T-helper 1 cell treated with Interleukin-12 subunit alpha and Interleukin-12 subunit beta and Interleukin-4 antibody, amounts not matched to agents 30 μg/mL and 1 μg/mL, for 36 hours (primary cell): ENCODE results near the gene ADK.
"Not testable (repeated sequence)": the region's sequence is repeated elsewhere in the genome, so short reads cannot be mapped to it uniquely, and the experiment has no call there.

Experiments used
- H3K27ac Mint-ChIP-seq: one replicate; pipeline ENCODE4 v1.8.0; 2021; ENCODE audit warnings: mild to moderate bottlenecking, mixed read lengths
- H3K27me3 Mint-ChIP-seq: one replicate; pipeline ENCODE4 v1.8.0; 2021; ENCODE audit warnings: low read depth, mixed read lengths
- H3K36me3 Mint-ChIP-seq: one replicate; pipeline ENCODE4 v1.8.0; 2021; ENCODE audit warnings: low read depth, mixed read lengths
- H3K4me1 Mint-ChIP-seq: one replicate; pipeline ENCODE4 v1.8.0; 2021; ENCODE audit warnings: low read depth, mixed read lengths
- H3K4me3 Mint-ChIP-seq: one replicate; pipeline ENCODE4 v1.8.0; 2021; ENCODE audit warnings: mild to moderate bottlenecking, moderate library complexity, mixed read lengths
- H3K9me3 Mint-ChIP-seq: one replicate; pipeline ENCODE4 v1.8.0; 2021; ENCODE audit warnings: mixed read lengths

The ADK gene

GRCh38 chr10:74556072-74556705, 405.2 kb downstream of the ADK start:
- Mint-ChIP-seq H3K27me3 (no peaks in the 10 kb centered on the region), H3K4me1 (no peaks in the 10 kb centered on the region), H3K4me3 (no peak overlapping the region), H3K36me3 (no peaks in the 10 kb centered on the region), H3K9me3 (no peaks in the 10 kb centered on the region), H3K27ac (no peak overlapping the region)

DNA sequence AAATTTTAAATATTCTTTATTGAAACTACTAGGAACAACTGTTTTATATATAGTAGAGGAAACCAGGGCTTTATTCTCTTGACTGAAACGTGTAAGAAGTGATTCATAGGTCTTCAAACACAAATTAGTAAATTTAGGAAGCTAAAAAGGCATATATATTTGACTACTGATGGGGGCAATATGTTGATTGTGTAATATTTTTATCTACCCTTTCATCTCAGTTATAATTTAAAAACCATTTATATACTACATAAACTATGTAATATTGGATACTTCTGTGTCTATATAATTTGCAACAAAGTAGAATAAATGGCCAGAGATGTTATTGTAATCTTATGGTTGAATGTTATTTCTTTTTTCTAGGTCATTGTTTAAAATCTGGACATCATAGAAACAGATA, 406.1 kb downstream of the ADK start:
- no peak overlapping the region for H3K4me3 Mint-ChIP-seq
- no peaks in the 10 kb centered on the region for H3K4me1 Mint-ChIP-seq
- no peaks in the 10 kb centered on the region for H3K36me3 Mint-ChIP-seq
- no peaks in the 10 kb centered on the region for H3K9me3 Mint-ChIP-seq
- H3K27ac Mint-ChIP-seq, result no peak overlapping the region
- H3K27me3 Mint-ChIP-seq, result no peaks in the 10 kb centered on the region

GRCh38 chr10:74558403-74558802, 407.4 kb downstream of the ADK start:
- no peaks in the 10 kb centered on the region for H3K9me3 Mint-ChIP-seq
- H3K4me1 Mint-ChIP-seq, result no peaks in the 10 kb centered on the region
- H3K27ac Mint-ChIP-seq, result no peak overlapping the region
- H3K36me3 Mint-ChIP-seq, result peaks cover 2% of the 10 kb centered on the region
- H3K4me3 Mint-ChIP-seq, result no peak overlapping the region
- no peaks in the 10 kb centered on the region for H3K27me3 Mint-ChIP-seq

DNA sequence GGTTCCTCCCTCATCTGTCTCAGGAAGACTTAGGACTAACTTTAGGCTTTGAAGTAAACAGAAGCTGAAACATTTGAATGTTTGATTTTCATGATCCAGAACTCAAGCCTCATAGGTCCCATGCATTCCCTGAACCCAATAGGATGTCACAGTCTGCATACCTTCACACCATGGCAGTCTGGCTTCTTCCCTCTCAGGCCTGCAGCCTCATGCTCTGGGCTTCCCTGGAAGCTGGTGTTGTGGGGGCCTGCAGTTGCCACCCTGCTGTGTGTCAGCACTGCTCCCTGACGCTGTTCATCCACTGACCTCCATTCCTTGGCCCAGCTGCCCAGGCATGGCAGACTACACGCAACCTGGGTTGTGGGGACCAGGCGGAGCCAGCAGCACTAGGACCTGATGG, 407.9 kb downstream of the ADK start:
- no peaks in the 10 kb centered on the region for H3K4me1 Mint-ChIP-seq

DNA sequence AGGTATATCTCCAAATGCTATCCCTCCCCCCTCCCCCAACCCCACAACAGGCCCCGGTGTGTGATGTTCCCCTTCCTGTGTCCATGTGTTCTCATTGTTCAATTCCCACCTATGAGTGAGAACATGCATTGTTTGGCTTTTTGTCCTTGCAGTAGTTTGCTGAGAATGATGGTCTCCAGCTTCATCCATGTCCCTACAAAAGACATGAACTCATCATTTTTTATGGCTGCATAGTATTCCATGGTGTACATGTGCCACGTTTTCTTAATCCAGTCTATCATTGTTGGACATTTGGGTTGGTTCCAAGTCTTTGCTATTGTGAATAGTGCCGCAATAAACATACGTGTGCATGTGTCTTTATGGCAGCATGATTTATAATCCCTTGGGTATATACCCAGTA, 417.9 kb downstream of the ADK start:
- H3K27me3 Mint-ChIP-seq, H3K4me1 Mint-ChIP-seq, H3K27ac Mint-ChIP-seq, H3K4me3 Mint-ChIP-seq: not testable (repeated sequence)
- H3K36me3 Mint-ChIP-seq, result peaks cover 17% of the 10 kb centered on the region
- H3K9me3 Mint-ChIP-seq, result peaks cover 20% of the 10 kb centered on the region

More for the DNA sequence above, 407.9 kb downstream of the ADK start:
- Mint-ChIP-seq H3K9me3 (no peaks in the 10 kb centered on the region), H3K36me3 (peaks cover 2% of the 10 kb centered on the region), H3K27ac (no peak overlapping the region), H3K27me3 (no peaks in the 10 kb centered on the region), H3K4me3 (no peak overlapping the region)

GRCh38 chr10:74573497-74573896, 422.5 kb downstream of the ADK start:
- H3K36me3 Mint-ChIP-seq, result peaks cover 23% of the 10 kb centered on the region
- H3K27ac Mint-ChIP-seq, H3K27me3 Mint-ChIP-seq, H3K4me3 Mint-ChIP-seq, H3K4me1 Mint-ChIP-seq: not testable (repeated sequence)
- peaks cover 17% of the 10 kb centered on the region for H3K9me3 Mint-ChIP-seq

DNA sequence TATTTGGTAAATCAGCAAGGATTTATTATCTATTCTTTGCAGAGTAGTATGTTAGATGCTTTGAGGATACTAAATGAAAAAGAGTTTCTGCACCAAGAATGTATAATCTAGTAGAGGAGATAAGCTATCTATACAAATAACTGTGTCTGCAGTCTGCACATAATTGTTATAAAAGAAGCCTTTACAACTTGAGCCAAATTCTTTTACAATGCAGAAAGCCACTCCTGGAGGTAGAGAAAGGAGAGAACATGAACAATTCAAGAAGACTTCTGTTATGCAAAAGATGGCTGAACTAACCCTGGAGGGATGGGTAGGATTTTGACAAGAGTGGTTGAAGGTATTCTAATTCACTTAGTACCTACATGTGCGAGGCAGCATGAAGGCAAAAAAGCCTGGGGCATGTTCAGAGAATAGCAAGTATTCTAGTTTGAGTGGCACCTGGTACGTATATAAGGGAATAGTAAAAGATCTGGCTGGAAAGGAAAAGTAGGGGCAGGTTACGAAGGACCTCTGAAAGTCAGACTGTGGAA, 424.2 kb downstream of the ADK start:
- no peak overlapping the region for H3K27ac Mint-ChIP-seq
- H3K27me3 Mint-ChIP-seq, result no peaks in the 10 kb centered on the region
- H3K36me3 Mint-ChIP-seq, result peaks cover 23% of the 10 kb centered on the region
- no peaks in the 10 kb centered on the region for H3K4me1 Mint-ChIP-seq
- no peak overlapping the region for H3K4me3 Mint-ChIP-seq
- peaks cover 16% of the 10 kb centered on the region for H3K9me3 Mint-ChIP-seq

- Mint-ChIP-seq H3K36me3 (peaks cover 26% of the 10 kb centered on the region), H3K27ac (no peak overlapping the region), H3K4me3 (no peak overlapping the region), H3K27me3 (no peaks in the 10 kb centered on the region), H3K9me3 (peaks cover 18% of the 10 kb centered on the region), H3K4me1 (no peaks in the 10 kb centered on the region)
Measured at GRCh38 chr10:74575912-74576311, 424.9 kb downstream of the ADK start.

GRCh38 chr10:74576586-74576985, 425.6 kb downstream of the ADK start:
- Mint-ChIP-seq H3K27ac (no peak overlapping the region), H3K27me3 (no peaks in the 10 kb centered on the region), H3K9me3 (peaks cover 20% of the 10 kb centered on the region)

GRCh38 chr10:74580438-74580837, 429.4 kb downstream of the ADK start:
- H3K27ac Mint-ChIP-seq, H3K4me3 Mint-ChIP-seq, H3K27me3 Mint-ChIP-seq: not testable (repeated sequence)
- Mint-ChIP-seq H3K4me1 (peaks cover 17% of the 10 kb centered on the region), H3K36me3 (peaks cover 25% of the 10 kb centered on the region), H3K9me3 (peaks cover 13% of the 10 kb centered on the region)

More at GRCh38 chr10:74576586-74576985, 425.6 kb downstream of the ADK start:
- Mint-ChIP-seq H3K4me1 (no peaks in the 10 kb centered on the region), H3K36me3 (peaks cover 28% of the 10 kb centered on the region), H3K4me3 (no peak overlapping the region)

- peaks cover 13% of the 10 kb centered on the region for H3K9me3 Mint-ChIP-seq
- no peak overlapping the region for H3K4me3 Mint-ChIP-seq
- peaks cover 20% of the 10 kb centered on the region for H3K36me3 Mint-ChIP-seq
- no peak overlapping the region for H3K27ac Mint-ChIP-seq
- H3K4me1 Mint-ChIP-seq, result peaks cover 35% of the 10 kb centered on the region
- H3K27me3 Mint-ChIP-seq, result no peaks in the 10 kb centered on the region
Measured at GRCh38 chr10:74582566-74582965, 431.5 kb downstream of the ADK start.

DNA sequence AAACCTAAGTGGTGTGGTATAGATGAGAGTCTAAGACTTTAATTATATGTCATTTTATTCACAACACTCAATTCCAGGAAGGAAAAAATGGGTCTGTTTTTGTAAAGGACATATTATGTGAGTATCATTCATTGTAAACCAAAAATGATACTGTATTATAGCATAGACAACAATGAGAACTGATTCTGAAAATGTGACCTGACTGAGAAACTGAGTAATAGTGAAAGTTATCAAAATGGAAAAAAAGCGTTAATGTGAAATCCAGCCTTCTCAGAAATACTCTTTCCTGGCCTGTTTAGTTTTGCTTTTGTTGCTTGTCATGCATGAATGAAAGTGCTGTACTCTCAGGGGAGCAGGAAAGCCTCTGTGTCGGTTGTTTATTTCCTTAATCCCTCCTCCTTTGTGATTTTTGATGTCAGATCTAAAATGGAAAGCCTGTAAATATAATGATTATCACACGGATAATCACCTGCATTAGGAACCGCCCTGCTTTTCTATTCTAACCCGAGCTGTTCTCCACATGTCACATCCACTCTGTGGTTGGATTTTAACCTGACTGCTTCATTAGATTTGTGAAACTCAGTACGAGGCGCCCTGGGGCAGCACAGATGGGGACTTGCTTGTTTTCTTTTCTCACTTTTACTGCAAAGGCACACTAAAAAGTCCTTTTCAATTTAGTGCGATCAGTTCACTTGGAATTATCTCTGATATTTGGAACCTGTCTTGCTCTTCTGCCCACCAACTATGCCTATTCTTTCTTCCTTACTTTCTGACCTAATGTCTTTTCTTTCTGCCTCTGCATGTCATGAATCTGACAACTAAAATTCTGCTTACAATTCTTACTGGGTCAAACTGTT, 434.4 kb downstream of the ADK start:
- H3K9me3 Mint-ChIP-seq, result peaks cover 12% of the 10 kb centered on the region
- peaks cover 52% of the 10 kb centered on the region for H3K4me1 Mint-ChIP-seq
- H3K27ac Mint-ChIP-seq, result peak overlapping the region; percentile 90
- peak overlapping the region; percentile 72 for H3K4me3 Mint-ChIP-seq
- H3K36me3 Mint-ChIP-seq, result peaks cover 16% of the 10 kb centered on the region
- H3K27me3 Mint-ChIP-seq, result no peaks in the 10 kb centered on the region

DNA sequence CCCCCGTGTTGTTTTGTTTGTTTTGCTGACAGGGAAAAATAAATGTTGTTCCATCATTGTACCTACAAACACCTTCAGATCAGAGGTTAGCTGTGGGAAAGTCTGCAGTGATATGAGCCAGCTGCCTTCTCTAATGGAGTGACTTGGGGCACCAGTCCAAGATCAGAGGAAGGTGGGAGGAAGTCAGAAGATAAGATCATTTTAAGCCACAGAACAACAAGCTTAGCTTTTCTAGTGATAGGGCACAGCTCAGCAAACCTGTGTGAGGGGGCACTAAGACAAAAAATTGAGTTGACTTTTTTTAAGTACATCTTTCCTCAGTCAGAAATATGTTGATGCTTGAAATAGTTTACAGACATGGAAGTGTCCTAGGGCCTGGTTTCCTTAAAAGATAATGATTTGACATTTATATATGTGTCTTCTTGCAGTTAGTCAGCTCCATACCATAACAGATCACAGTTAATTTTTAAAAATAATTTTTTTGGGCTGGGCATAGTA, 435.1 kb downstream of the ADK start:
- H3K9me3 Mint-ChIP-seq, result peaks cover 5% of the 10 kb centered on the region
- no peaks in the 10 kb centered on the region for H3K27me3 Mint-ChIP-seq
- peak overlapping the region; percentile 72 for H3K4me3 Mint-ChIP-seq
- H3K36me3 Mint-ChIP-seq, result peaks cover 13% of the 10 kb centered on the region
- H3K27ac Mint-ChIP-seq, result peak overlapping the region; percentile 90
- H3K4me1 Mint-ChIP-seq, result peaks cover 54% of the 10 kb centered on the region

GRCh38 chr10:74587109-74587854, 436.3 kb downstream of the ADK start:
- peaks cover 54% of the 10 kb centered on the region for H3K4me1 Mint-ChIP-seq
- H3K27ac Mint-ChIP-seq, result peak overlapping the region; percentile 85
- peaks cover 8% of the 10 kb centered on the region for H3K36me3 Mint-ChIP-seq
- no peaks in the 10 kb centered on the region for H3K9me3 Mint-ChIP-seq
- no peaks in the 10 kb centered on the region for H3K27me3 Mint-ChIP-seq
- H3K4me3 Mint-ChIP-seq, result peak overlapping the region; percentile 46
